Stomach (tissue), 9 donors: ENCODE data around the gene PRKN. TPM values are rescaled to one million over a fixed set of nuclear protein-coding genes. Genes with fewer than 3 reads are reported as not detected.

Experiments
- DNase-seq, 2 donors: peaks; one replicate each; pipeline versions ENCODE4 v3.0.0 to v3.0.0-alpha.2; 2013 to 2019
- H3K27ac ChIP-seq, 5 donors: fragments of 200-600 bp in 4 of 5; sonication (generic) in 4 of 5; one replicate each; pipeline ENCODE4 v1.5.1; 2013 to 2019; ENCODE audit warnings: mild to moderate bottlenecking in 1 of 5, moderate library complexity in 1 of 5
- H3K27me3 ChIP-seq, 3 donors: fragments of 200-600 bp; sonication (generic); one replicate each; pipeline ENCODE4 v1.5.1; 2017 to 2019; ENCODE audit warnings: mixed run types in 1 of 3
- H3K36me3 ChIP-seq, 4 donors: fragments of 200-600 bp; sonication (generic); 1 replicate in 3 of 4; 2 replicates in 1 of 4; pipeline ENCODE4 v1.5.1; 2016 to 2019
- H3K4me1 ChIP-seq, 4 donors: fragments of 200-600 bp; sonication (generic); one replicate each; pipeline ENCODE4 v1.5.1; 2016 to 2019
- H3K4me3 ChIP-seq, 4 donors: fragments of 200-600 bp; sonication (generic) in 3 of 4; one replicate each; pipeline ENCODE4 v1.5.1; 2016 to 2019; ENCODE audit warnings: mild to moderate bottlenecking in 1 of 4
- H3K9me3 ChIP-seq, 4 donors: fragments of 200-600 bp; sonication (generic); one replicate each; pipeline ENCODE4 v1.5.1; 2016 to 2019
- CTCF ChIP-seq, 7 experiments: fragments of 450-650 bp in 4 of 7; fragments of 200-600 bp in 3 of 7; sonication (generic) in 3 of 7; IDR thresholded peaks; one replicate each; pipeline ENCODE4 v1.5.1; 2016 to 2019; ENCODE audit warnings: antibody characterized with exemption in 7 of 7, control low read depth in 2 of 7, mild to moderate bottlenecking in 1 of 7
- EP300 ChIP-seq: sonication (generic); formaldehyde crosslinking; IDR thresholded peaks from one replicate; pipeline ENCODE4 v1.6.1; 2017; ENCODE audit warnings: antibody characterized with exemption
- POLR2A ChIP-seq, 4 donors: fragments of 450-650 bp; IDR thresholded peaks; one replicate each; pipeline ENCODE4 v1.6.1; 2016; ENCODE audit warnings: antibody characterized with exemption in 4 of 4, control low read depth in 2 of 4, mild to moderate bottlenecking in 1 of 4, moderate library complexity in 1 of 4
- POLR2AphosphoS5 ChIP-seq, 3 donors: sonication (generic); formaldehyde crosslinking; IDR thresholded peaks; one replicate each; pipeline ENCODE4 v1.6.1; 2016; ENCODE audit warnings: antibody characterized with exemption in 3 of 3
- WGBS, 5 donors: extraction: QIAGEN DNeasy Blood & Tissue Kit in 3 of 5; methylation state at CpG; one replicate each; pipeline versions ENCODE4 v1.1.5 to v1.1.7; 2013 to 2018; 5-methylcytosine and 5-hydroxymethylcytosine counted together
- intact Hi-C: fragments of 100-400 bp; cut with DNase I; formaldehyde crosslinking; loops from one replicate; pipeline ENCODE4 v1.15.1; 2023; ENCODE audit warnings: low total_unique reads
- polyA plus RNA-seq, 3 donors: library from polyadenylated mRNA; stranded (reverse); fragments of 200-250 nt; gene quantifications; one replicate each; pipeline ENCODE4 v1.2.3, GENCODE V29; 2013
- total RNA-seq, 5 donors: library from RNA; depleted of rRNA; stranded (reverse); fragments of >200 nt; gene quantifications; one replicate each; pipeline versions ENCODE4 v1.1.0 to v1.2.3, GENCODE V29; 2014 to 2016
- donor health status: healthy with polysubstance abuse.
- donor health status: Bipolar disorder and iron deficiency.
- donor health status: healthy.

The PRKN gene
- total and polyA plus RNA-seq, 8 donors = 0.68 to 19.8 (median 9.5) TPM

DNA sequence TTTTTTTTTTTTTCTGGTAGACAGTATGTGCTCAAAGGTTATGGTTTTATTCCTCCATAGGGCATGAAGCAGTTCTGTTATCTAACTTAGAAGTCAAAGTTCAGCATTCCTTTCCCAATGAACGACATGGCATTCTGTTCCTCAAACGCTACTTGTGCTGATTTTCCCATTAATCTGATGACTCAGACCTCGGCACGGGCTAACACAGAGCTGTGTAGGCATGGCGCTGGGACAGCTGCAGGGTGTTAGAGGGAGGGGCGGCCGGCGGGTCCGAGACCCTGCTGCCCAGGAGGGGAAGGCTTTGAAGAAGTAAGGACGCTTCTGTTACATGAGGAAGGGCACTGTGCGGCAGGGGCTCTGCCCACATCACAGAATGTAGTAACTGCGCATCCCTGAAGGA lies 1360.1 kb downstream of the PRKN start:
- no peak overlapping the region for H3K4me3 ChIP-seq
- H3K9me3 ChIP-seq = peaks cover 0 to 15% (median 11%) of the 10 kb centered on the region in 4 donors
- no peaks in the 10 kb centered on the region for H3K36me3 ChIP-seq
- WGBS, 5 donors = 51 to 63% (median 54%) methylated on average over 11 to 12 of the region's 12 CpGs
- DNase-seq = peak in 1 of 2 donors; percentile 26
- no peak for TF ChIP-seq EP300
- no peak for TF ChIP-seq POLR2A (IDR thresholded peaks at IDR 0.05)
- no peak for TF ChIP-seq CTCF (IDR thresholded peaks at IDR 0.05)
- TF ChIP-seq POLR2AphosphoS5 (IDR thresholded peaks at IDR 0.05) = no peak
- no peak overlapping the region for H3K27ac ChIP-seq
- intact Hi-C loops = no loop called here
- no peaks in the 10 kb centered on the region for H3K4me1 ChIP-seq
- H3K27me3 ChIP-seq = no peaks in the 10 kb centered on the region

GRCh38 chr6:161366301-161366923 lies 1361.2 kb downstream of the PRKN start:
- no peaks in the 10 kb centered on the region for H3K4me1 ChIP-seq
- no peak overlapping the region for H3K27ac ChIP-seq
- TF ChIP-seq EP300 (no peak), CTCF (IDR thresholded peaks at IDR 0.05) (no peak), POLR2AphosphoS5 (IDR thresholded peaks at IDR 0.05) (no peak), POLR2A (IDR thresholded peaks at IDR 0.05) (no peak)
- DNase-seq = no peak
- peaks cover 0 to 21% (median 11%) of the 10 kb centered on the region in 4 donors for H3K9me3 ChIP-seq
- H3K27me3 ChIP-seq = no peaks in the 10 kb centered on the region
- no peak overlapping the region for H3K4me3 ChIP-seq
- no peaks in the 10 kb centered on the region for H3K36me3 ChIP-seq
- intact Hi-C loops = no loop called here
- WGBS, 5 donors = 88 to 96% (median 91%) methylated on average over 11 of the region's 11 CpGs

- DNase-seq = no peak
- WGBS, 5 donors = 69 to 85% (median 78%) methylated on average over 6 of the region's 6 CpGs
- H3K36me3 ChIP-seq = no peaks in the 10 kb centered on the region
- no peak overlapping the region for H3K27ac ChIP-seq
- TF ChIP-seq POLR2A (IDR thresholded peaks at IDR 0.05) (no peak), POLR2AphosphoS5 (IDR thresholded peaks at IDR 0.05) (no peak), EP300 (no peak), CTCF (IDR thresholded peaks at IDR 0.05) (no peak)
- no peaks in the 10 kb centered on the region for H3K27me3 ChIP-seq
- intact Hi-C loops = no loop called here
- no peaks in the 10 kb centered on the region for H3K4me1 ChIP-seq
- peaks cover 0 to 21% (median 11%) of the 10 kb centered on the region in 4 donors for H3K9me3 ChIP-seq
- no peak overlapping the region for H3K4me3 ChIP-seq
Observed at GRCh38 chr6:161365633-161366032, 1361.9 kb downstream of the PRKN start.

- H3K27me3 ChIP-seq = no peaks in the 10 kb centered on the region
- DNase-seq = no peak
- TF ChIP-seq POLR2A (IDR thresholded peaks at IDR 0.05) (no peak), EP300 (no peak), POLR2AphosphoS5 (IDR thresholded peaks at IDR 0.05) (no peak), CTCF (IDR thresholded peaks at IDR 0.05) (no peak)
- peaks cover 0 to 21% (median 11%) of the 10 kb centered on the region in 4 donors for H3K9me3 ChIP-seq
- no peak overlapping the region for H3K4me3 ChIP-seq
- no peak overlapping the region for H3K27ac ChIP-seq
- H3K4me1 ChIP-seq = no peaks in the 10 kb centered on the region
- intact Hi-C loops = no loop called here
- H3K36me3 ChIP-seq = peaks cover 0 to 3% (median 0%) of the 10 kb centered on the region in 4 donors
Observed at GRCh38 chr6:161363286-161363685, 1364.3 kb downstream of the PRKN start.
